ENCODE results near the gene HEATR5A. TPM values are rescaled to one million over a fixed set of nuclear protein-coding genes. Genes with fewer than 3 reads are reported as not detected.
A peak's percentile ranks its signal among the peaks of the same experiment; 100 is the strongest.
"Not testable (repeated sequence)": the region's sequence is repeated elsewhere in the genome, so short reads cannot be mapped to it uniquely, and the experiment has no call there.

The HEATR5A gene
- total RNA-seq, 1 donor from 2014 or later = 15.8 TPM

GRCh38 chr14:31277085-31277484, 143.3 kb downstream of the HEATR5A start:
- no peak for DNase-seq (ENCODE audit: low read depth)
- no peak for TF ChIP-seq CTCF (IDR thresholded peaks at IDR 0.05; ENCODE audit: insufficient read depth, low read length, severe bottlenecking)
- H3K4me3 ChIP-seq (ENCODE audit: low read depth, low read length) = no peak overlapping the region
- H3K27me3 ChIP-seq (ENCODE audit: control insufficient read depth, insufficient read depth, low read length) = no peaks in the 10 kb centered on the region
- H3K36me3 ChIP-seq (ENCODE audit: control insufficient read depth, insufficient read depth, low read length) = no peaks in the 10 kb centered on the region
- no peak for FAIRE-seq

GRCh38 chr14:31276417-31276816, 143.9 kb downstream of the HEATR5A start:
- not testable (repeated sequence) for H3K27me3 ChIP-seq (ENCODE audit: control insufficient read depth, insufficient read depth, low read length); DNase-seq (ENCODE audit: low read depth); H3K4me3 ChIP-seq (ENCODE audit: low read depth, low read length); H3K36me3 ChIP-seq (ENCODE audit: control insufficient read depth, insufficient read depth, low read length); FAIRE-seq

GRCh38 chr14:31275731-31276130, 144.6 kb downstream of the HEATR5A start:
- Histone ChIP-seq H3K4me3 (ENCODE audit: low read depth, low read length) (no peak overlapping the region), H3K27me3 (ENCODE audit: control insufficient read depth, insufficient read depth, low read length) (no peaks in the 10 kb centered on the region), H3K36me3 (ENCODE audit: control insufficient read depth, insufficient read depth, low read length) (no peaks in the 10 kb centered on the region)
- FAIRE-seq = no peak
- no peak for DNase-seq (ENCODE audit: low read depth)
- no peak for TF ChIP-seq CTCF (IDR thresholded peaks at IDR 0.05; ENCODE audit: insufficient read depth, low read length, severe bottlenecking)

GRCh38 chr14:31271648-31272047, 148.7 kb downstream of the HEATR5A start:
- H3K4me3 ChIP-seq (ENCODE audit: low read depth, low read length) = no peak overlapping the region
- no peak for FAIRE-seq

GRCh38 chr14:31270196-31270772, 150.1 kb downstream of the HEATR5A start:
- Histone ChIP-seq H3K4me3 (ENCODE audit: low read depth, low read length) (no peak overlapping the region), H3K36me3 (ENCODE audit: control insufficient read depth, insufficient read depth, low read length) (no peaks in the 10 kb centered on the region), H3K27me3 (ENCODE audit: control insufficient read depth, insufficient read depth, low read length) (no peaks in the 10 kb centered on the region)
- peak; percentile 41 for TF ChIP-seq CTCF (IDR thresholded peaks at IDR 0.05; ENCODE audit: insufficient read depth, low read length, severe bottlenecking)
- DNase-seq (ENCODE audit: low read depth) (peak; percentile 21), FAIRE-seq (no peak)

More at GRCh38 chr14:31271648-31272047, 148.7 kb downstream of the HEATR5A start:
- no peaks in the 10 kb centered on the region for H3K27me3 ChIP-seq (ENCODE audit: control insufficient read depth, insufficient read depth, low read length)
- DNase-seq (ENCODE audit: low read depth) = no peak
- no peak for TF ChIP-seq CTCF (IDR thresholded peaks at IDR 0.05; ENCODE audit: insufficient read depth, low read length, severe bottlenecking)
- no peaks in the 10 kb centered on the region for H3K36me3 ChIP-seq (ENCODE audit: control insufficient read depth, insufficient read depth, low read length)

- Histone ChIP-seq H3K27me3 (ENCODE audit: control insufficient read depth, insufficient read depth, low read length) (no peaks in the 10 kb centered on the region), H3K4me3 (ENCODE audit: low read depth, low read length) (no peak overlapping the region), H3K36me3 (ENCODE audit: control insufficient read depth, insufficient read depth, low read length) (no peaks in the 10 kb centered on the region)
- FAIRE-seq (no peak), DNase-seq (ENCODE audit: low read depth) (no peak)
- no peak for TF ChIP-seq CTCF (IDR thresholded peaks at IDR 0.05; ENCODE audit: insufficient read depth, low read length, severe bottlenecking)
These were observed 150.6 kb downstream of the HEATR5A start for GRCh38 chr14:31269634-31270195.

All from bronchial epithelial cell (primary cell).